GM12892 (cell line): ENCODE results near the gene PTPN22.
"Not testable (repeated sequence)": the region's sequence is repeated elsewhere in the genome, so short reads cannot be mapped to it uniquely, and the experiment has no call there.

Source experiments
- DNase-seq: peaks from one replicate; pipeline ENCODE4 v3.0.0; 2011; ENCODE audit not compliant: insufficient read length
- FAIRE-seq: peaks from 2 replicates; lab custom pipeline; 2011; peaks lifted over from hg19 to GRCh38; lab: Jason Lieb, UNC
- POLR2A ChIP-seq: IDR thresholded peaks from 2 replicates; pipeline ENCODE4 v1.6.1; 2011; ENCODE audit warnings: low read depth, low read length, control low read depth
- POLR2AphosphoS5 ChIP-seq: IDR thresholded peaks from 2 replicates; pipeline ENCODE4 v1.6.1; 2011; ENCODE audit warnings: low read depth, low read length, control low read depth
- TAF1 ChIP-seq: IDR thresholded peaks from 2 replicates; pipeline ENCODE4 v1.6.1; 2011; ENCODE audit warnings: low read depth, mild to moderate bottlenecking, control low read depth, low read length, borderline replicate concordance

Gene PTPN22

GRCh38 chr1:113860891-113861290, 10.6 kb downstream of the PTPN22 start:
- FAIRE-seq (no peak), DNase-seq (no peak)
- TF ChIP-seq POLR2AphosphoS5 (no peak), POLR2A (no peak), TAF1 (no peak)

DNA sequence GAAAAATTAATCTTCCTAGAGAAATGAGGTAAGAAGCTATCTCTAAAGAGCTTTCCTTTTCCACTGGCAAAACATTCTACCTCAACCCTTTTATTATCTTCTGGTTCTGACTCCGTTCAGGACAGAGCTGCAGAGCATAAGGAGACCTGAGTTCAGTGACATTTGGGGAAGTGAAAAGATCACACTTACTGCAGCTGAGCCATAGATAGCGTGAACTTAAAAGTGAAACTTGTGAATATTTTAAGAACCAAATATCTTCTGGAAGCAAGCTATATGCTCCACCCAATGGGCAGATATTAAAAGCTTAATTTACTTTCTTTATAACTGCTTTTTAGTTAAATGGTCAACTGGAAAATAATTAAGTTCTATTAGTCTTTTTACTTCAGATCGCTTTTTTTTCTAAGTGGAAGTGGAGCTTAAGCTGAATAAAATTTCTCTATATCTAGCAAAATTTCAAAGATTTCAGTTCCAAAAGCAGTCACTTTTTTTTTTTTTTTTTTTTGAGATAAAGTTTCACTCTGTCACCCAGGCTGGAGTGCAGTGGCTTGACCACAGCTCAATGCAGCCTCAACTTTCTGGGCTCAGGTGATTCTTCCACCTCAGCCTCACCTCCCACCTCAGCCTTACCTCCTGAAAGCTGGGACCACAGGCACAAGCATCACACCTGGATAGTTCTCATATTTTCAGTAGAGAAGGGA, 11.9 kb downstream of the PTPN22 start:
- TF ChIP-seq TAF1 (no peak), POLR2A (no peak), POLR2AphosphoS5 (no peak)
- DNase-seq (no peak), FAIRE-seq (no peak)

DNA sequence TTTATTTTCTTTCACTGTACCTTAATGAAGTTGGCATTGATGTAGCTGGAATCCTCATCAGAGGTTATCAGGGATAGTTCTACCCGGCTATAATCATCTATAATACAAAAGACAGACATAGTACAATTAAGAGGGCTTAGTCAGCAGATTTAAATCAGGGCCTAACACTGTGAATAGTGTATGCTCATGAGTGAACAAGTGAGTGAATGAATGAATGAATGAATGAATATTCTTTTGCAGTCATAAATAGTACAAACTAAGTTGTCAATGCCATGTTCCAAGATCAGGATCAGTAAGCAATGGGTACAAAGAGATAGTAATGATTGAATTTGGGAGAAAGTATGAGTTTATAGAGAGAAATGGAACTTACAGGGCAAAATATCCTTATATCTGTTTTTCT, 12.5 kb downstream of the PTPN22 start:
- TF ChIP-seq POLR2AphosphoS5 = no peak
- no peak for TF ChIP-seq TAF1
- TF ChIP-seq POLR2A = no peak
- no peak for DNase-seq
- no peak for FAIRE-seq

DNA sequence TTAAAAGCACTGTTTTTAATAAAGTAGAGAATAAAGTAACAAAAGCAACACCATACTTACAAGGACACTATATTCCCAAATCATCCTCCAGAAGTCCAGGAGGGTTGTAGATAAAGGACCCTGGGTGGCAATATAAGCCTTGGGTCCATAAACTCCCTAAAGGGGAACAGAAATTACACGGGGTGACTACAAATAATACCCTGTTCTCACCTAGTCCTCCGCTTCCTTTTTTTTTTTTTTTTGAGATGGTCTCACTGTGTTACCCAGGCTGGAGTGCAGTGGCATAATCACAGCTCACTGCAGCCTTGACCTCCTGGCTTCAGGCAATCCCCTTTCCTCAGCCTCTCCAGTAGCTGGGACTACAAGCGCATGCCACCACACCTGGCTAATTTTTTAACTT, 13.1 kb downstream of the PTPN22 start:
- FAIRE-seq (no peak), DNase-seq (no peak)
- TF ChIP-seq TAF1 = no peak
- no peak for TF ChIP-seq POLR2AphosphoS5
- TF ChIP-seq POLR2A = no peak

- FAIRE-seq (no peak), DNase-seq (no peak)
- TF ChIP-seq POLR2AphosphoS5 = no peak
- TF ChIP-seq POLR2A = no peak
- no peak for TF ChIP-seq TAF1
Observed at GRCh38 chr1:113857776-113858175, 13.7 kb downstream of the PTPN22 start.

GRCh38 chr1:113856401-113856790, 15.1 kb downstream of the PTPN22 start:
- FAIRE-seq = no peak

GRCh38 chr1:113855630-113856400, 15.7 kb downstream of the PTPN22 start:
- DNase-seq (no peak), FAIRE-seq (no peak)
- no peak for TF ChIP-seq TAF1
- TF ChIP-seq POLR2AphosphoS5 = no peak
- TF ChIP-seq POLR2A = no peak

More at GRCh38 chr1:113856401-113856790, 15.1 kb downstream of the PTPN22 start:
- TF ChIP-seq POLR2AphosphoS5 (no peak), POLR2A (no peak), TAF1 (no peak)
- DNase-seq = no peak

GRCh38 chr1:113854234-113854633, 17.3 kb downstream of the PTPN22 start:
- DNase-seq (no peak), FAIRE-seq (no peak)
- no peak for TF ChIP-seq POLR2A
- TF ChIP-seq POLR2AphosphoS5 = no peak
- TF ChIP-seq TAF1 = no peak

DNA sequence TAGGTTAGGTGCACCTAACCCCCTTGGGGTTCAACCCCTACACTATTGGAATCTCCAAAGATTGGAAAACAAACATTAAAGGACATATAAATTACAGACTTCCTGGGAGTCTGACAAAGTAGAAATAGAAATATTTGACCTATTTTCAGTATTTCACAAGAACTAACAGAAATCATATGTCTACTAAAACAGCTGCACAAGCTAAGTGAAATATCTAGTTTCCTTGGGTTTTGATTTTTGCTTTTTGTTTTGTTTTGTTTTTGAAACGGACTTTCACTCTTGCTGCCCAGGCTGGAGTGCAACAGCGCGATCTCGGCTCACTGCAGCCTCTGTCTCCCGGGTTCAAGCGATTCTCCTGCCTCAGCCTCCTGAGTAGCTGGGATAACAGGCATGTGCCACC, 18.8 kb downstream of the PTPN22 start:
- FAIRE-seq, DNase-seq: not testable (repeated sequence)

DNA sequence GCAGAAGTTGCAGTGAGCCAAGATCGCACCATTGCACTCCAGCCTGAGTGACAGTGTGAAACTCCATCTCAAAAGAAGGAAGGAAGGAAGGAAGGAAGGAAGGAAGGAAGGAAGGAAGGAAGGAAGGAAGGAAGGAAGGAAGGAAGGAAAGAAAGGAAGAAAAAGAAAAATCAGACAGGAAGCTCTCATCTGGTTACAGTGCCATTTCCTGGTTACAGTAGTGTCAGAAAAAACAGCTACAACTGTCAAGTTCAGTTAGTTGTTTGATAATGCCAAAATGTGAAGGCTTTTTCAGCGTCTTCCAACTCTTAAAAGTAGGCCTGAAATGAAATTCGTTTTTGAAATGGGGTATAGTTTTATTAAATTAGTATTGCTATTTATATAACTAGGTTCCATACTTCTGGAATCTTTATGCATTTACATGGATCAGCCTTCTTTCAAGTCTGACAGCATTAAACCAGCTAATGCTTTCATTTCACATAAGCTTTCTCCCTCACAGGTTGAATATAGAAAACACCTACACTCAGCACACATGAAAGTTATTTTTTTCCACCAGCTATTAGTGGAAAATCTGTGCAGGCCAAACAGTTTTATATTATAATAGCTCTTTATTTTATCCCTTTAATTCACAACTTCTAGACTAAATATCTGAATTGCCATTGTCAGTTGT, 21.2 kb downstream of the PTPN22 start:
- TF ChIP-seq POLR2A (no peak), POLR2AphosphoS5 (no peak), TAF1 (no peak)
- FAIRE-seq (no peak), DNase-seq (no peak)

- TF ChIP-seq TAF1 (no peak), POLR2A (no peak), POLR2AphosphoS5 (no peak)
- FAIRE-seq = no peak
- DNase-seq = no peak
Observed at GRCh38 chr1:113849072-113849471, 22.4 kb downstream of the PTPN22 start.
